Activated CD8-positive, alpha-beta memory T cell treated with anti-CD3 and anti-CD28 coated beads, Interleukin-2, amount 50 U/mL, for 1 hour (primary cell): ENCODE results near the gene PCDHGB1.
"Not testable (repeated sequence)": the region's sequence is repeated elsewhere in the genome, so short reads cannot be mapped to it uniquely, and the experiment has no call there.

Experiments used
- DNase-seq: peaks from one replicate; pipeline ENCODE4 v3.0.0-alpha.2; 2020; ENCODE audit errors: extremely low read depth

Gene PCDHGB1

DNA sequence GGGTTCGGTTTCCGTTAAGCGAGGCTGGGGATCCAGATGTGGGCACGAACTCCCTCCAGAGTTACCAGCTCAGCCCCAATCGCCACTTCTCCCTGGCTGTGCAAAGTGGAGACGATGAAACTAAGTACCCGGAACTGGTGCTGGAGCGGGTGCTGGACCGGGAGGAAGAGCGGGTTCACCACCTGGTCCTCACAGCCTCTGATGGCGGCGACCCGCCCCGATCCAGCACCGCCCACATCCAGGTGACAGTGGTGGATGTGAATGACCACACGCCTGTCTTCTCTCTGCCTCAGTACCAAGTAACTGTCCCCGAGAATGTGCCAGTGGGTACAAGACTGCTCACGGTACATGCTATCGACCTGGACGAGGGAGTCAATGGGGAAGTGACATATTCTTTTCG lies 33.4 kb downstream of the PCDHGB1 start:
- no peak for DNase-seq

DNA sequence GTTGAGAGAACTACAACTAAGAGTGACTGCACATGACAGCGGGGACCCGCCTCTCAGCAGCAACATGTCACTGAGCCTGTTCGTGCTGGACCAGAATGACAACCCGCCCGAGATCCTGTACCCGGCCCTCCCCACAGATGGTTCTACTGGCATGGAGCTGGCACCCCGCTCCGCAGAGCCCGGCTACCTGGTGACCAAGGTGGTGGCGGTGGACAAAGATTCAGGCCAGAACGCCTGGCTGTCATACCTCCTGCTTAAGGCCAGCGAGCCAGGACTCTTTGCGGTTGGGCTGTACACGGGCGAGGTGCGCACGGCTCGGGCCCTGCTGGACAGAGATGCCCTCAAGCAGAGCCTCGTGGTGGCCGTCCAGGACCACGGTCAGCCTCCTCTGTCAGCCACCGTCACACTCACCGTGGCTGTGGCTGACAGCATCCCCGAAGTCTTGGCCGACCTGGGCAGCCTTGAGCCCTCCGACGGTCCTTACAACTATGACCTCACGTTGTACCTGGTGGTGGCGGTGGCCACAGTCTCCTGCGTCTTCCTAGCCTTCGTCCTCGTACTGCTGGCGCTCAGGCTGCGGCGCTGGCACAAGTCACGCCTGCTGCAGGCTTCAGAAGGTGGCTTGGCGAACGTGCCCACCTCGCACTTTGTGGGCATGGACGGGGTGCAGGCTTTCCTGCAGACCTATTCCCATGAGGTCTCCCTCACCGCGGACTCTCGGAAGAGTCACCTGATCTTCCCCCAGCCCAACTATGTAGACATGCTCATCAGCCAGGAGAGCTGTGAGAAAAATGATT lies 34.8 kb downstream of the PCDHGB1 start:
- DNase-seq: no peak

DNA sequence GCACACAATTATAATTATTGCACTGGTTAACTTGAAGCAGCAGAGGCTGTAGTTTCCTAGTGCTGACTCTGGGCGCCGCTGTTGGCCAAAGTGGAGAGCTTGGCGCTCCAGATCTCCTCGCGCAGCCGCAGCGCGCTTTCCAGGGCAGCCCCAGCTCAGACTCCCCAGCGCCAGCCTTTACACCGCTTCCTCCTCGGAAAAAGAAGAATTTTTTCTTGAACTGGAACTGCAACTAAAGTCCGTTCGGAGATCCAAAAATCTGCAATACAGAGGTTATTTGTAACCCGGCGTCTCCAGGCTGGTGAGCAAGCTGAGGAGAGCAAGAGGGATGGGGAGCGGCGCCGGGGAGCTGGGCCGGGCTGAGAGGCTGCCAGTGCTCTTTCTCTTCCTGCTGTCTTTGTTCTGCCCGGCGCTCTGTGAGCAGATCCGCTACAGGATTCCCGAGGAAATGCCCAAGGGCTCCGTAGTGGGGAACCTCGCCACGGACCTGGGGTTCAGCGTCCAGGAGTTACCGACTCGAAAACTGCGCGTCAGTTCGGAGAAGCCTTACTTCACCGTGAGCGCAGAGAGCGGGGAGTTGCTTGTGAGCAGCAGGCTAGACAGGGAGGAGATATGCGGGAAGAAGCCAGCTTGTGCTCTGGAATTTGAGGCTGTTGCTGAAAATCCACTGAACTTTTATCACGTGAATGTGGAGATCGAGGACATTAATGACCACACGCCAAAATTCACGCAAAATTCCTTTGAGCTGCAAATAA lies 37.8 kb downstream of the PCDHGB1 start, which contains the start of gene PCDHGB4:
PCDHGB4 (plus strand) TSS at position 142 of the 755 bp plus-strand sequence; CDS start at position 329, 187 bp downstream.
- not testable (repeated sequence) for DNase-seq

DNA sequence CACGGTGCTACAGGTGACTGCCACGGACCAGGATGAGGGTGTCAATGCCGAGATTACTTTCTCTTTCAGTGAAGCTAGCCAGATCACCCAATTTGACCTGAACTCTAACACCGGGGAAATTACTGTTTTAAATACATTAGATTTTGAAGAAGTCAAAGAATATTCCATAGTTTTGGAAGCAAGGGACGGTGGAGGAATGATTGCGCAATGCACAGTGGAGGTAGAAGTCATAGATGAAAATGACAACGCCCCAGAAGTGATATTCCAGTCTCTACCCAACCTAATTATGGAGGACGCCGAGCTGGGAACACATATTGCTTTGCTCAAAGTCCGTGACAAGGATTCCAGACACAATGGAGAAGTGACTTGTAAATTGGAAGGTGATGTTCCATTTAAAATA lies 38.8 kb downstream of the PCDHGB1 start:
- DNase-seq: no peak

DNA sequence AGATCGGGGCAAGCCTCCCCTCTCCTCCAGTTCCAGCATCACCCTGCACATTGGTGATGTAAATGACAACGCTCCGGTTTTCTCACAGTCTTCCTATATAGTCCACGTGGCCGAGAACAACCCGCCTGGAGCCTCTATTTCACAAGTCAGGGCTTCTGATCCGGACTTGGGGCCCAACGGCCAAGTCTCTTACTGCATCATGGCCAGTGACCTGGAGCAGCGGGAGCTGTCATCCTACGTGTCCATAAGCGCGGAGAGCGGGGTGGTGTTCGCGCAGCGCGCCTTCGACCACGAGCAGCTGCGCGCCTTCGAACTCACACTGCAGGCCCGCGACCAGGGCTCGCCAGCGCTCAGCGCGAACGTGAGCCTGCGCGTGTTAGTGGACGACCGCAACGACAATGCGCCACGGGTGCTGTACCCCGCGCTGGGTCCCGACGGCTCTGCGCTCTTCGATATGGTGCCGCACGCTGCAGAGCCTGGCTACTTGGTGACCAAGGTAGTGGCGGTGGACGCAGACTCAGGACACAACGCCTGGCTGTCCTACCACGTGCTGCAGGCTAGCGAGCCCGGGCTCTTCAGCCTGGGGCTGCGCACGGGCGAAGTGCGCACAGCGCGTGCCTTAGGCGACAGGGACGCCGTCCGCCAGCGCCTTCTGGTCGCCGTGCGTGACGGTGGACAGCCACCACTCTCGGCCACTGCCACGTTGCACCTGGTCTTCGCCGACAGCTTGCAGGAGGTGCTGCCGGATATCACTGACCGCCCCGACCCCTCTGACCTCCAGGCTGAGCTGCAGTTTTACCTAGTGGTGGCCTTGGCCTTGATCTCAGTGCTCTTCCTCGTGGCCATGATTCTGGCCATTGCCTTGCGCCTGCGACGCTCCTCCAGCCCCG lies 39.5 kb downstream of the PCDHGB1 start:
- no peak for DNase-seq

DNA sequence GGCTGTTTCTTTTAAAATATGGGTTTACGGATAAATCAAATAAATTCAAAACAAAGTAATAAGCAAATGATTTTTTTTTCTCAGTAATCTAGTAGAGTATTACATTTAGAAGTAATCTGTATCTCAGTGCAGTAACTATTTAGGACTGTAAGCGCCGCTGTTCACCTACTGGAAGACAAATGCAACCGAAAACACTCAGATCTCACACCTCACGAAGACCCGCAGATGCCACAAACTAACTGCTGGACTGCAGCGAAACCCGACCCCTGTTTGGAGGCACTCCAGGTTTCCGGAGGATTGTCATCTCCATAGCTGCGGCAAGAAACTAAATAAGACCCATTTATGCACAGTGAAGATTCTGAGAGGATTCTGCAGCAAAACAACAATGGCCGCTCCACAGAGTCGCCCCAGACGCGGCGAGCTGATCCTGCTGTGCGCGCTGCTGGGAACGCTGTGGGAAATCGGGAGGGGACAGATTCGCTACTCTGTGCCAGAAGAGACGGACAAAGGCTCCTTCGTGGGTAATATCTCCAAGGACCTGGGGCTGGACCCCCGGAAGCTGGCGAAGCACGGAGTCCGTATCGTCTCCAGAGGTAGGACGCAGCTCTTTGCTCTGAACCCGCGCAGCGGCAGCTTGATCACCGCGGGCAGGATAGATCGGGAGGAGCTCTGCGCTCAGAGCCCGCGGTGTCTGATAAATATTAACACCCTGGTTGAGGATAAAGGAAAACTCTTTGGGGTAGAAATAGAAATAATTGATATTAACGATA lies 42.7 kb downstream of the PCDHGB1 start, which contains the start of gene PCDHGA8:
PCDHGA8 (plus strand) TSS at position 205 of the 770 bp plus-strand sequence; CDS start at position 386, 181 bp downstream.
- DNase-seq: no peak

DNA sequence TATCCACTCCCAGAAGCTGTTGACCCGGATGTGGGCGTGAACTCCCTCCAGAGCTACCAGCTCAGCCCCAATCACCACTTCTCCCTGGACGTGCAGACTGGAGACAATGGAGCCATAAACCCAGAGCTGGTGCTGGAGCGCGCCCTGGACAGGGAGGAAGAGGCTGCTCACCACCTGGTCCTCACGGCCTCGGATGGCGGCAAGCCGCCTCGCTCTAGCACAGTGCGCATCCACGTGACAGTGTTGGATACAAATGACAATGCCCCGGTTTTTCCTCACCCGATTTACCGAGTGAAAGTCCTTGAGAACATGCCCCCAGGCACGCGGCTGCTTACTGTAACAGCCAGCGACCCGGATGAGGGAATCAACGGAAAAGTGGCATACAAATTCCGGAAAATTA lies 43.4 kb downstream of the PCDHGB1 start:
- DNase-seq: no peak

DNA sequence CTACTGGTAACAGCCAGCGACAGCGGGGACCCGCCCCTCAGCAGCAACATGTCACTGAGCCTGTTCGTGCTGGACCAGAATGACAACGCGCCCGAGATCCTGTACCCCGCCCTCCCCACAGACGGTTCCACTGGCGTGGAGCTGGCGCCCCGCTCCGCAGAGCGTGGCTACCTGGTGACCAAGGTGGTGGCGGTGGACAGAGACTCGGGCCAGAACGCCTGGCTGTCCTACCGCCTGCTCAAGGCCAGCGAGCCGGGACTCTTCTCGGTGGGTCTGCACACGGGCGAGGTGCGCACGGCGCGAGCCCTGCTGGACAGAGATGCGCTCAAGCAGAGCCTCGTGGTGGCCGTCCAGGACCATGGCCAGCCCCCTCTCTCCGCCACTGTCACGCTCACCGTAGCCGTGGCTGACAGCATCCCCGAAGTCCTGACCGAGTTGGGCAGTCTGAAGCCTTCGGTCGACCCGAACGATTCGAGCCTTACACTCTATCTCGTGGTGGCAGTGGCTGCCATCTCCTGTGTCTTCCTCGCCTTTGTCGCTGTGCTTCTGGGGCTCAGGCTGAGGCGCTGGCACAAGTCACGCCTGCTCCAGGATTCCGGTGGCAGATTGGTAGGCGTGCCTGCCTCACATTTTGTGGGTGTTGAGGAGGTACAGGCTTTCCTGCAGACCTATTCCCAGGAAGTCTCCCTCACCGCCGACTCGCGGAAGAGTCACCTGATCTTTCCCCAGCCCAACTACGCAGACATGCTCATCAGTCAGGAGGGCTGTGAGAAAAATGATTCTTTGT lies 44.7 kb downstream of the PCDHGB1 start:
- not testable (repeated sequence) for DNase-seq

DNA sequence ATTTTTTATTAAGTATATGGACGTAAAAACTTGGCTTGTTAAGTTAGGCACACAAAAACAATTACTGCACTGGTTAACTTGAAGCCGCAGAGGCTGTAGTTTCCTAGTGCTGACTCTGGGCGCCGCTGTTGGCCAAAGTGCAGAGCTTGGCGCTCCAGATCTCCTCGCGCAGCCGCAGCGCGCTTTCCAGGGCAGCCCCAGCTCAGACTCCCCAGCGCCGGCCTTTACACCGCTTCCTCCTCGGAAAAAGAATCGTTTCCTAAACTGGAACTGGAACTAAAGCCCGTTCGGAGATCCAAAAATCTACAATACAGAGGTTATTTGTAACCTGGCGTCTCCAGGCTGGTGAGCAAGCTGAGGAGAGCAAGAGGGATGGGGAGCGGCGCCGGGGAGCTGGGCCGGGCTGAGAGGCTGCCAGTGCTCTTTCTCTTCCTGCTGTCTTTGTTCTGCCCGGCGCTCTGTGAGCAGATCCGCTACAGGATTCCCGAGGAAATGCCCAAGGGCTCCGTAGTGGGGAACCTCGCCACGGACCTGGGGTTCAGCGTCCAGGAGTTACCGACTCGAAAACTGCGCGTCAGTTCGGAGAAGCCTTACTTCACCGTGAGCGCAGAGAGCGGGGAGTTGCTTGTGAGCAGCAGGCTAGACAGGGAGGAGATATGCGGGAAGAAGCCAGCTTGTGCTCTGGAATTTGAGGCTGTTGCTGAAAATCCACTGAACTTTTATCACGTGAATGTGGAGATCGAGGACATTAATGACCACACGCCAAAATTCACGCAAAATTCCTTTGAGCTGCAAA lies 48.1 kb downstream of the PCDHGB1 start, which contains the start of gene PCDHGB5:
PCDHGB5 (plus strand) TSS at position 192 of the 796 bp plus-strand sequence; CDS start at position 373, 181 bp downstream.
- DNase-seq: not testable (repeated sequence)

DNA sequence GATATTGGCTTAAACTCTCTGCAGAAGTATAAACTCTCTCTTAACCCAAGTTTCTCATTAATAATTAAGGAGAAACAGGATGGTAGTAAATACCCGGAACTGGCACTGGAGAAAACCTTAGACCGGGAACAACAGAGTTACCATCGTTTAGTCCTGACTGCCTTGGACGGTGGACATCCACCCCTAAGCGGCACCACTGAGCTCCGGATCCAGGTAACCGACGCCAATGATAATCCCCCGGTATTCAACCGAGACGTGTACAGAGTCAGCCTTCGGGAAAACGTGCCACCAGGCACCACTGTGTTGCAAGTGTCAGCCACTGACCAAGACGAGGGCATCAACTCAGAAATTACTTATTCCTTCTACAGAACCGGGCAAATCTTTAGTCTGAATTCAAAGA lies 48.7 kb downstream of the PCDHGB1 start:
- no peak for DNase-seq

DNA sequence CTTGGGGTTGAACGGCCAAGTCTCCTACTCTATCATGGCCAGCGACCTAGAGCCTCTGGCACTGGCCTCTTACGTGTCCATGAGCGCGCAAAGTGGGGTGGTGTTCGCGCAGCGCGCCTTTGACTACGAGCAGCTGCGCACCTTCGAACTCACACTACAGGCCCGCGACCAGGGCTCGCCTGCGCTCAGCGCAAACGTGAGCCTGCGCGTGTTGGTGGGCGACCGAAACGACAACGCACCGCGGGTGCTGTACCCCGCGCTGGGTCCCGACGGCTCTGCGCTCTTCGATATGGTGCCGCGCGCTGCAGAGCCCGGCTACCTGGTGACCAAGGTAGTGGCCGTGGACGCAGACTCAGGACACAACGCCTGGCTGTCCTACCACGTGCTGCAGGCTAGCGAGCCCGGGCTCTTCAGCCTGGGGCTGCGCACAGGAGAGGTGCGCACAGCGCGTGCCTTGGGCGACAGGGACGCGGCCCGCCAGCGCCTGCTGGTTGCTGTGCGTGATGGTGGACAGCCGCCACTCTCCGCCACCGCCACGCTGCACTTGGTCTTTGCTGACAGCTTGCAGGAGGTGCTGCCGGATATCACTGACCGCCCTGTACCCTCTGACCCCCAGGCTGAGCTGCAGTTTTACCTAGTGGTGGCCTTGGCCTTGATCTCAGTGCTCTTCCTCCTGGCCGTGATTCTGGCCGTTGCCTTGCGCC lies 49.8 kb downstream of the PCDHGB1 start:
- DNase-seq: no peak
